Prostate gland (tissue), 2 donors: Measurements from ENCODE around the gene SLC25A13. TPM values are rescaled to one million over a fixed set of nuclear protein-coding genes. Genes with fewer than 3 reads are reported as not detected.

ENCODE experiments used
- DNase-seq: peaks from one replicate; pipeline ENCODE4 v3.0.0-alpha.2; 2019; ENCODE audit warnings: low spot score
- H3K27ac ChIP-seq, 2 donors: fragments of 200-600 bp; sonication (generic); 2 replicates each; pipeline ENCODE4 v1.5.1; 2017 to 2019
- H3K27me3 ChIP-seq: fragments of 200-600 bp; sonication (generic); replicated peaks from 2 replicates; pipeline ENCODE4 v1.5.1; 2019; ENCODE audit not compliant: insufficient read depth
- H3K36me3 ChIP-seq, 2 donors: fragments of 200-600 bp; sonication (generic); 1 replicate in 1 of 2; 2 replicates in 1 of 2; pipeline versions ENCODE4 v1.5.1 to v1.8.1; 2017 to 2019
- H3K4me1 ChIP-seq: fragments of 200-600 bp; sonication (generic); replicated peaks from 2 replicates; pipeline ENCODE4 v1.5.1; 2019
- H3K4me3 ChIP-seq, 2 donors: fragments of 200-600 bp; sonication (generic); 2 replicates each; pipeline ENCODE4 v1.5.1; 2017 to 2019
- H3K9me3 ChIP-seq: fragments of 200-600 bp; sonication (generic); 2 replicates; pipeline ENCODE4 v1.5.1; 2017
- CTCF ChIP-seq, 4 experiments: fragments of 200-600 bp in 2 of 4; fragments of 450-650 bp in 2 of 4; sonication (generic) in 2 of 4; IDR thresholded peaks; 1 replicate in 3 of 4; 2 replicates in 1 of 4; pipeline ENCODE4 v1.5.1; 2016 to 2019; ENCODE audit warnings: antibody characterized with exemption in 4 of 4, mild to moderate bottlenecking in 2 of 4, moderate library complexity in 2 of 4
- POLR2A ChIP-seq: fragments of 450-650 bp; IDR thresholded peaks from one replicate; pipeline ENCODE4 v1.6.1; 2016; ENCODE audit warnings: antibody characterized with exemption, mild to moderate bottlenecking
- POLR2AphosphoS5 ChIP-seq: sonication (generic); formaldehyde crosslinking; IDR thresholded peaks from one replicate; pipeline ENCODE4 v1.6.1; 2017; ENCODE audit warnings: antibody characterized with exemption
- WGBS: methylation state at CpG from one replicate; pipeline ENCODE4 v1.1.5; 2018; 5-methylcytosine and 5-hydroxymethylcytosine counted together
- intact Hi-C: fragments of 100-400 bp; cut with DNase I; formaldehyde crosslinking; loops from one replicate; pipeline ENCODE4 v1.14.2; 2022
- total RNA-seq, 2 donors: library from RNA; depleted of rRNA; stranded (reverse); fragments of >200 nt; gene quantifications; one replicate each; pipeline ENCODE4 v1.1.0, GENCODE V29; 2016

Gene SLC25A13
- total RNA-seq, 2 donors from 2014 or later: 14.4 to 41.6 TPM

GRCh38 chr7:96306385-96307125 is 15.3 kb downstream of the SLC25A13 start:
- Histone ChIP-seq H3K4me1 (peaks cover 8% of the 10 kb centered on the region), H3K4me3 (no peak overlapping the region), H3K27me3 (no peaks in the 10 kb centered on the region), H3K9me3 (no peaks in the 10 kb centered on the region), H3K36me3 (no peaks in the 10 kb centered on the region), H3K27ac (no peak overlapping the region)
- DNase-seq: no peak
- intact Hi-C loops: no loop called here
- TF ChIP-seq POLR2AphosphoS5 (no peak), POLR2A (no peak), CTCF (IDR thresholded peaks at IDR 0.05) (no peak)
- WGBS: 86% methylated on average over 8 of the region's 8 CpGs

- Histone ChIP-seq H3K4me1 (peaks cover 8% of the 10 kb centered on the region), H3K36me3 (no peaks in the 10 kb centered on the region), H3K27ac (no peak overlapping the region), H3K4me3 (no peak overlapping the region), H3K27me3 (no peaks in the 10 kb centered on the region), H3K9me3 (no peaks in the 10 kb centered on the region)
- intact Hi-C loops: no loop called here
- 91% methylated on average over 2 of the region's 2 CpGs for WGBS
- TF ChIP-seq POLR2AphosphoS5: no peak
- no peak for TF ChIP-seq POLR2A
- no peak for TF ChIP-seq CTCF (IDR thresholded peaks at IDR 0.05)
- no peak for DNase-seq
Observed at GRCh38 chr7:96305915-96306314, 16.0 kb downstream of the SLC25A13 start.

GRCh38 chr7:96304573-96304972 is 17.3 kb downstream of the SLC25A13 start:
- 51% methylated on average over 3 of the region's 3 CpGs for WGBS
- H3K4me1 ChIP-seq: peaks cover 8% of the 10 kb centered on the region
- intact Hi-C loops: no loop called here

GRCh38 chr7:96303686-96304443 is 18.0 kb downstream of the SLC25A13 start:
- no peak overlapping the region for H3K4me3 ChIP-seq
- peak; percentile 31 for DNase-seq
- TF ChIP-seq POLR2A (no peak), CTCF (IDR thresholded peaks at IDR 0.05) (no peak), POLR2AphosphoS5 (peak; percentile 78)
- no peaks in the 10 kb centered on the region for H3K27me3 ChIP-seq
- H3K36me3 ChIP-seq: no peaks in the 10 kb centered on the region
- intact Hi-C loops: no loop called here
- WGBS: 38% methylated on average over 5 of the region's 5 CpGs
- peak overlapping the region; percentile 66 to 77 for H3K27ac ChIP-seq
- H3K9me3 ChIP-seq: no peaks in the 10 kb centered on the region
- peaks cover 8% of the 10 kb centered on the region for H3K4me1 ChIP-seq

More at GRCh38 chr7:96304573-96304972, 17.3 kb downstream of the SLC25A13 start:
- Histone ChIP-seq H3K36me3 (no peaks in the 10 kb centered on the region), H3K27ac (peak overlapping the region; percentile 66 to 77), H3K9me3 (no peaks in the 10 kb centered on the region), H3K4me3 (no peak overlapping the region), H3K27me3 (no peaks in the 10 kb centered on the region)
- DNase-seq: no peak
- TF ChIP-seq POLR2AphosphoS5: no peak
- TF ChIP-seq CTCF (IDR thresholded peaks at IDR 0.05): no peak
- no peak for TF ChIP-seq POLR2A
